Anterior cingulate cortex (tissue), 58 donors: ENCODE results near the gene NUFIP1.

Experiments
- DNase-seq, 58 donors: peaks; one replicate each; lab custom pipeline; 2025; lab: John Stamatoyannopoulos, UW

NUFIP1 gene

GRCh38 chr13:44895264-44895952 lies 93.9 kb downstream of the NUFIP1 start:
- DNase-seq, result no peak

- no peak for DNase-seq
Measured at GRCh38 chr13:44894001-44894770, 95.1 kb downstream of the NUFIP1 start.
